NCI-H2227 (cell line): ENCODE measurements around the gene LLGL2.
"Not testable (repeated sequence)": the region's sequence is repeated elsewhere in the genome, so short reads cannot be mapped to it uniquely, and the experiment has no call there.

Experiments used
- DNase-seq: peaks from one replicate; lab custom pipeline; 2025; ENCODE audit not compliant: unreplicated experiment; lab: John Stamatoyannopoulos, UW

The LLGL2 gene

DNA sequence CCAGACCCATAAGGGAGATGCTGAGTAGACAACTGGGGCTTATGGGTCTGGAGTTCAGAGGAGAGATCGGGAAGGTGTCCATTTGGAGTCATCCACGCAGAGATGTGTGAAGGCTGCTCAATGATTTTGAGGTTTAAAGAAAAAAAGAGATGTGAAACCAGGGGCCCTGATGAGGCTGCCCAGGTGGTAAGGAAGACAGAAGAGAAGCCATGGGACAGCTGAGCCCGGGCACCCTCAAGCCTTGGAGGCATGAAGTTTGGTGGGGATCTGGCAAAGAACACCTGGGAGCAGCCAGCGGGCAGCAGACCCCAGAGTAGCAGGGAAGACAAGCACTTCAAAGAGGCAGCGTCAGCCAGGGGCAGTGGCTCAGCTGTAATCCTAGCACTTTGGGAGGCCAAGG, 41.3 kb downstream of the LLGL2 start:
- DNase-seq, result no peak

- DNase-seq, result no peak
Measured at GRCh38 chr17:75568412-75569255, 43.1 kb downstream of the LLGL2 start.

GRCh38 chr17:75570034-75570676, 44.7 kb downstream of the LLGL2 start:
- no peak for DNase-seq

DNA sequence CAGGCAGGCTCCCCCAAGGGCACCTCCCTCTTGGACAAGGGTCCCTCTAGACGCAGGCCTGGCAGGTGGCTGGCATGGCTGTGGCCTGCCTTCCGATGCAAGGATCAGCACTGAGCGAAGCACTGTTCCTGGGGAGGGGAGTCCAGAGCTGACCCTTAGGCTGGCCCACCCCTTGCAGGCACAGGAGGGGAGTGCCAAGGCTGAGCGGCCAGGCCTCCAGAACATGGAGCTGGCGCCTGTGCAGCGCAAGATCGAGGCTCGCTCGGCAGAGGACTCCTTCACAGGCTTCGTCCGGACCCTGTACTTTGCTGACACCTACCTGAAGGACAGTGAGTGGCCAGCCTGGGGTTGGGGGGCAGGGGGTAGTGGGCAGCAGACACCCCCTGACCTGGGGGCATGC, 45.3 kb downstream of the LLGL2 start:
- DNase-seq, result no peak

DNA sequence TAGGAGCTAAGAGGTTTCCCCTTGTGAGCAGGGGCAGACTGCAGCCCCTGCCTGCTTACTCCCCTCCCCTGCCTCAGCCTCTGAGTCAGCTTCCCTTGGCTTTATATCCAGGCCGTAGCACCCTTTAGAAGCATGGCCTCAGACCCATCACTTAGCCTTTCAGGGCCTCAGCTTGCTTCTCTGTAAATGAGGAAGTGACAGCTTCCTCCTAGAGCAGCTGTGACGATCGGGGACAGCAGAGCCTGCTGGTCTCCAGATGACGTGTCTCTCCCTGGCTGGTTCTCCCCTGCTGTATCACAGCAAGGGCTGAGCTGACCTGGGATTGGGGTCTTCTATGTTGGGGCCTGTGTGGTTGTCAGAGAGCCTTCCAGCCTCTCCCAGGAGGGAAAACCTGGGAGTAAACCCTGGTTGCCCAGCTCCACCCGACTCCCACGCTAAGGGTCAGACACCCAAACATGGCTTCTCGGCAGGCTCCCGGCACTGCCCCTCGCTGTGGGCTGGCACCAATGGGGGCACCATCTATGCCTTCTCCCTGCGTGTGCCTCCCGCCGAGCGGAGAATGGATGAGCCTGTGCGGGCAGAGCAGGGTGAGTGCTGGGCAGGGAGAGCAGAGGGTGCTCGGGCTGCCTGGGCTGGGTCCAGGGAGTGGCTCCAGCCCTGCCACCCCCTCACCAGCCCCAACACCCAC, 45.8 kb downstream of the LLGL2 start:
- DNase-seq, result no peak

GRCh38 chr17:75571885-75572215, 46.4 kb downstream of the LLGL2 start:
- no peak for DNase-seq

GRCh38 chr17:75572713-75573539, 47.4 kb downstream of the LLGL2 start:
- DNase-seq, result no peak

GRCh38 chr17:75573540-75573957, 48.1 kb downstream of the LLGL2 start:
- DNase-seq, result no peak

GRCh38 chr17:75573994-75574393, 48.5 kb downstream of the LLGL2 start:
- no peak for DNase-seq

DNA sequence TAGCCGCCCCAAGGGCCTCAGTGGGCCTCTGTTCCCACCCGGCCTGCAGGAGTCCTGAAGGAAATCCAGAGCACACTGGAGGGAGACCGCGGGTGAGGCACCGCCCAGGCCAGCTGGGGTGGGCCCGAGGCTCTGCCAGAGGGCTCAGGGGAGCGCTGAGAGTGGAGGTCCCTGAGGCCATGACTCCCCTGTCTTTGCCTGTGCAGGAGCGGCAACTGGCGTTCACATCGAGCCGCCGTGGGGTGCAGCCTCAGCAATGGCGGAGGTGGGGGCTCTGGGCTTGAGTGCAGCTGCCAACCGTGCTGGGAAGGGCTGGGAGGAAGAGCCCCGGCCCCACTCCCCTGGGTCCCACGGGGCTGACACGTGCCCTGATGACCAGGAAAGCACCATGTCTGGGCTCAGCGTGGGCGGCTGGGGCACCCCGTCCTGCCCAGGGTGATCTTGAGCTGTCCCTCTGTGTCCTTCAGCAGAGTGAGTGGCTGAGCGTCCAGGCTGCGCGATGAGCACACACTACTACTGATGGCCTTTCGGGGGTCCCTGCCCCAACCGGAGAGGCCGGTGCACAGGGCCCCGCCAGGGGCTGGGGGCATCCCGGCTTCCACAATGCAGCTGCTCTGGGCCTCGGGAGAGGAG, 49.0 kb downstream of the LLGL2 start:
- no peak for DNase-seq

- DNase-seq, result no peak
Measured at GRCh38 chr17:75575197-75575596, 49.7 kb downstream of the LLGL2 start.

- no peak for DNase-seq
Measured at GRCh38 chr17:75575728-75576127, 50.2 kb downstream of the LLGL2 start.

- DNase-seq, result no peak
Measured at GRCh38 chr17:75576661-75577060, 51.2 kb downstream of the LLGL2 start.

- DNase-seq, result not testable (repeated sequence)
Measured at GRCh38 chr17:75581121-75581725, 55.7 kb downstream of the LLGL2 start.

DNA sequence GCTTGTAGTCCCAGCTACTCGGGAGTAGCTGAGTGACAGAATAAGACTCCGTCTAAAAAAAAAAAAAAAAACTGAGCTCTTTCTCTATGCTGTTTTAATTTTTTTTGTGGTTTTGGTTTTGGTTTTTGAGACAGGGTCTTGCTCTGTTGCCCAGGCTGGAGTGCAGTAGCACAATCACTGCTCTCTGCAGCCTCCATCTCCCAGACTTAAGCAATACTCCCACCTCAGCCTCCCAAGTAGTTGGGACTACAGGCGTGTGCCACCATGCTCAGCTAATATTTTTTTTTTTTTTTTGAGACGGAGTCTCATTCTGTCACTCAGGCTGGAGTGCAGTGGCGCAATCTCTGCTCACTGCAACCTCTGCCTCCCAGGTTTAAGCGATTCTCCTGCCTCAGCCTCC, 57.7 kb downstream of the LLGL2 start:
- DNase-seq, result not testable (repeated sequence)

GRCh38 chr17:75584849-75585175, 59.3 kb downstream of the LLGL2 start:
- DNase-seq, result no peak

- DNase-seq, result no peak
Measured at GRCh38 chr17:75587675-75588595, 62.4 kb downstream of the LLGL2 start, which contains the start of gene MYO15B. Gene MYO15B (plus strand): TSS chr17:75587800. CDS start chr17:75588058, 258 bp downstream.

- DNase-seq, result no peak
Measured at GRCh38 chr17:75588596-75589011, 63.1 kb downstream of the LLGL2 start.
